COR-L47 (cell line): ENCODE results near the gene SLX9.

ENCODE experiments used
- DNase-seq: peaks from one replicate; lab custom pipeline; 2025; lab: John Stamatoyannopoulos, UW

Gene SLX9

GRCh38 chr21:44977616-44978340 lies 37.9 kb downstream of the SLX9 start:
- no peak for DNase-seq

- DNase-seq, result no peak
These were observed 40.1 kb downstream of the SLX9 start for GRCh38 chr21:44979687-44980561.

- no peak for DNase-seq
These were observed 41.0 kb downstream of the SLX9 start for GRCh38 chr21:44980562-44981489.

GRCh38 chr21:44982558-44983250 lies 42.9 kb downstream of the SLX9 start:
- no peak for DNase-seq

GRCh38 chr21:44983421-44984206 lies 43.8 kb downstream of the SLX9 start:
- DNase-seq, result no peak

GRCh38 chr21:44984428-44984791 lies 44.6 kb downstream of the SLX9 start:
- no peak for DNase-seq

- DNase-seq, result no peak
These were observed 45.1 kb downstream of the SLX9 start for GRCh38 chr21:44984792-44985440.

GRCh38 chr21:44985441-44986401 lies 45.9 kb downstream of the SLX9 start:
- DNase-seq, result no peak

GRCh38 chr21:44986471-44987291 lies 46.9 kb downstream of the SLX9 start:
- DNase-seq, result no peak

GRCh38 chr21:44987301-44987885 lies 47.6 kb downstream of the SLX9 start:
- no peak for DNase-seq

- no peak for DNase-seq
These were observed 48.2 kb downstream of the SLX9 start for GRCh38 chr21:44987886-44988606.

- DNase-seq, result no peak
These were observed 49.0 kb downstream of the SLX9 start for GRCh38 chr21:44988607-44989536.

GRCh38 chr21:44989537-44989886 lies 49.7 kb downstream of the SLX9 start:
- DNase-seq, result no peak

- DNase-seq, result no peak
These were observed 50.3 kb downstream of the SLX9 start for GRCh38 chr21:44989943-44990780.

- DNase-seq, result no peak
These were observed 51.1 kb downstream of the SLX9 start for GRCh38 chr21:44990921-44991320.
